Sigmoid colon (tissue), 7 donors: ENCODE results near the gene PLXND1. TPM values are rescaled to one million over a fixed set of nuclear protein-coding genes. Genes with fewer than 3 reads are reported as not detected.

Source experiments
- DNase-seq: peaks from one replicate; pipeline ENCODE4 v3.0.0-alpha.2; 2019
- H3K27ac ChIP-seq, 4 donors: fragments of 200-600 bp; sonication (generic); one replicate each; pipeline ENCODE4 v1.5.1; 2016 to 2019; ENCODE audit warnings: mild to moderate bottlenecking in 1 of 4
- H3K27me3 ChIP-seq, 3 donors: fragments of 200-600 bp; sonication (generic); one replicate each; pipeline ENCODE4 v1.5.1; 2019; ENCODE audit warnings: mild to moderate bottlenecking in 1 of 3
- H3K36me3 ChIP-seq, 4 donors: fragments of 200-600 bp; sonication (generic); one replicate each; pipeline ENCODE4 v1.5.1; 2016 to 2019
- H3K4me1 ChIP-seq, 4 donors: fragments of 200-600 bp; sonication (generic); one replicate each; pipeline ENCODE4 v1.5.1; 2017 to 2019
- H3K4me3 ChIP-seq, 4 donors: fragments of 200-600 bp; sonication (generic); one replicate each; pipeline ENCODE4 v1.5.1; 2017 to 2019; ENCODE audit warnings: mild to moderate bottlenecking in 2 of 4, moderate library complexity in 1 of 4
- H3K9me3 ChIP-seq, 4 donors: fragments of 200-600 bp in 3 of 4; sonication (generic) in 3 of 4; one replicate each; pipeline versions ENCODE4 v1.5.1 to v1.6.1; 2013 to 2019
- CTCF ChIP-seq, 4 experiments: fragments of 450-650 bp in 3 of 4; fragments of 200-600 bp in 1 of 4; IDR thresholded peaks; one replicate each; pipeline ENCODE4 v1.5.1; 2016 to 2019; ENCODE audit warnings: antibody characterized with exemption in 4 of 4, mild to moderate bottlenecking in 3 of 4, moderate library complexity in 2 of 4
- EP300 ChIP-seq, 4 donors: sonication (generic); formaldehyde crosslinking; IDR thresholded peaks; one replicate each; pipeline ENCODE4 v1.6.1; 2017; ENCODE audit warnings: antibody characterized with exemption in 4 of 4
- POLR2A ChIP-seq, 2 donors: fragments of 450-650 bp; IDR thresholded peaks; one replicate each; pipeline ENCODE4 v1.6.1; 2016; ENCODE audit warnings: antibody characterized with exemption in 2 of 2, mild to moderate bottlenecking in 2 of 2, moderate library complexity in 2 of 2
- POLR2AphosphoS5 ChIP-seq, 4 donors: sonication (generic); formaldehyde crosslinking; IDR thresholded peaks; one replicate each; pipeline ENCODE4 v1.6.1; 2017; ENCODE audit warnings: antibody characterized with exemption in 4 of 4
- WGBS, 2 donors: extraction: QIAGEN DNeasy Blood & Tissue Kit; methylation state at CpG; one replicate each; pipeline ENCODE4 v1.1.7; 2013; 5-methylcytosine and 5-hydroxymethylcytosine counted together
- intact Hi-C: fragments of 100-400 bp; cut with DNase I; formaldehyde crosslinking; loops from one replicate; pipeline ENCODE4 v1.15.1; 2023
- polyA plus RNA-seq, 3 donors: library from polyadenylated mRNA; stranded (reverse); fragments of 200-250 nt; gene quantifications; one replicate each; pipeline ENCODE4 v1.2.3, GENCODE V29; 2013
- total RNA-seq, 4 donors: library from RNA; depleted of rRNA; stranded (reverse); fragments of >200 nt; gene quantifications; one replicate each; pipeline ENCODE4 v1.1.0, GENCODE V29; 2016
- donor health status: healthy with polysubstance abuse.
- donor health status: Bipolar disorder and iron deficiency.
- donor health status: healthy.

Gene PLXND1
- total and polyA plus RNA-seq, 7 donors: 9.6 to 77.0 (median 42.0) TPM

DNA sequence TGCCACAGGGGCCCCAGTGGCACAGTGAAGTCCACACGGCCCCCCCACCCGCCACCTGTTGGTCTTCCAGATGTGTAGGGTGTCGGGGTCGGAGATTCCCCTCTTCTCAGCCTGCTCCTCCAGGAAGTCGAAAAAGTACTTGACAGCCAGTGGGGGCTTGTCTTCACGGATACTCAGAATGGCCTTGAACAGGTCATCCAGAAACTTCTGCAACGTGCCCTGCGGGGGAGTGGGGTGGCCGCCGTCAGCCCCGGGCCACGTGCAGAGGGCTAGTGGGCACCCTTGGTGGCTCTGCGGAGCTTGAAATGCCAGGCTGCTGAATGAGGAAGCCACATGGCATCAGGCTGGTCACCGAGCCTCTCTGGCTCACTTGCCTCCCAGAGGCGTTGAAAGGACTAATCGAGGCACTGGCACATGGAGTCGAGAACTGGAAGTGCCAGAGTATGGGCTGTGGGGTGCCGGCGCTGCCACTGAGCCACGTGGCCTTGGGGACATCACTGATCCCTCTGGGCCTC is 46.9 kb downstream of the PLXND1 start:
- 86 to 88% methylated on average over 20 of the region's 20 CpGs for WGBS, 2 donors
- Histone ChIP-seq H3K27me3 (no peaks in the 10 kb centered on the region), H3K4me1 (peaks cover 0 to 64% (median 54%) of the 10 kb centered on the region in 4 donors), H3K9me3 (no peaks in the 10 kb centered on the region), H3K4me3 (no peak overlapping the region), H3K36me3 (peaks cover 0 to 17% (median 2%) of the 10 kb centered on the region in 4 donors), H3K27ac (peak overlapping the region; percentile 75 to 83 (median 80))
- intact Hi-C loops: loop anchor here (5.0 kb wide), 1 partner anchor 38 kb away; no protein-coding TSS in a partner anchor
- TF ChIP-seq CTCF (IDR thresholded peaks at IDR 0.05) (no peak), POLR2AphosphoS5 (IDR thresholded peaks at IDR 0.05) (no peak), POLR2A (IDR thresholded peaks at IDR 0.05) (no peak), EP300 (IDR thresholded peaks at IDR 0.05) (no peak)
- no peak for DNase-seq

- no peak overlapping the region for H3K4me3 ChIP-seq
- WGBS, 2 donors: 69 to 78% methylated on average over 11 of the region's 11 CpGs
- peaks cover 0 to 67% (median 52%) of the 10 kb centered on the region in 4 donors for H3K4me1 ChIP-seq
- peak overlapping the region in 3 of 4 donors; percentile 14 to 83 (median 20) for H3K27ac ChIP-seq
- no peaks in the 10 kb centered on the region for H3K9me3 ChIP-seq
- H3K27me3 ChIP-seq: no peaks in the 10 kb centered on the region
- intact Hi-C loops: no loop called here
- DNase-seq: no peak
- no peak for TF ChIP-seq POLR2A (IDR thresholded peaks at IDR 0.05)
- no peak for TF ChIP-seq POLR2AphosphoS5 (IDR thresholded peaks at IDR 0.05)
- no peak for TF ChIP-seq EP300 (IDR thresholded peaks at IDR 0.05)
- no peak for TF ChIP-seq CTCF (IDR thresholded peaks at IDR 0.05)
- peaks cover 0 to 17% (median 2%) of the 10 kb centered on the region in 4 donors for H3K36me3 ChIP-seq
Observed at GRCh38 chr3:129558772-129559564, 47.5 kb downstream of the PLXND1 start.

GRCh38 chr3:129558081-129558771 is 48.2 kb downstream of the PLXND1 start:
- intact Hi-C loops: no loop called here
- TF ChIP-seq EP300 (IDR thresholded peaks at IDR 0.05): no peak
- TF ChIP-seq POLR2A (IDR thresholded peaks at IDR 0.05): no peak
- no peak for TF ChIP-seq POLR2AphosphoS5 (IDR thresholded peaks at IDR 0.05)
- TF ChIP-seq CTCF (IDR thresholded peaks at IDR 0.05): no peak
- Histone ChIP-seq H3K27me3 (no peaks in the 10 kb centered on the region), H3K4me3 (no peak overlapping the region), H3K27ac (peak overlapping the region in 3 of 4 donors; percentile 20 to 37 (median 28)), H3K4me1 (peaks cover 0 to 66% (median 50%) of the 10 kb centered on the region in 4 donors), H3K36me3 (peaks cover 0 to 11% (median 2%) of the 10 kb centered on the region in 4 donors), H3K9me3 (no peaks in the 10 kb centered on the region)
- 76 to 86% methylated on average over 15 of the region's 15 CpGs for WGBS, 2 donors
- no peak for DNase-seq

DNA sequence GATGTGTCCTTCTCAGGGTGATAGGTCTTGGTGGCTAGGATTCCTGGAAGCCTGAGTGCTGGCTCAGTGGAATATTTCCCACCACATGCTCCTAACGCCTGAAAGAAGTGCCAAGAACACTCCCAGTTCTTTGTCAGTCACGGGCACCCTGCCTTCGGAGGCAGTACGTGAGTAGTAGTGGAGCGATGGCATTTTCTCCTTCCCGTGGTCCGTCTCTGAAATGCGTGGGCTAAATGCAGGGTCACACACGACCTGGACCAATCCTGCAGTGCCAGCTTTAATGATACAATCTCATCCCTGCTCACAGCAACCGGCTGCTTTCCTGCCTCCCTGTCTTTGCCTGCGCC is 49.0 kb downstream of the PLXND1 start:
- peak overlapping the region in 3 of 4 donors; percentile 9 to 37 (median 28) for H3K27ac ChIP-seq
- intact Hi-C loops: no loop called here
- no peak overlapping the region for H3K4me3 ChIP-seq

More for the DNA sequence above, 49.0 kb downstream of the PLXND1 start:
- Histone ChIP-seq H3K4me1 (peaks cover 0 to 66% (median 50%) of the 10 kb centered on the region in 4 donors), H3K9me3 (no peaks in the 10 kb centered on the region), H3K36me3 (peaks cover 0 to 7% (median 1%) of the 10 kb centered on the region in 4 donors), H3K27me3 (no peaks in the 10 kb centered on the region)
- TF ChIP-seq EP300 (IDR thresholded peaks at IDR 0.05) (no peak), POLR2AphosphoS5 (IDR thresholded peaks at IDR 0.05) (peak in 2 of 4 donors; percentile 37 to 41)
- DNase-seq: no peak
- WGBS, 2 donors: 82 to 85% methylated on average over 11 of the region's 11 CpGs
